Measurements from ENCODE around the gene CENPO.
A peak's percentile ranks its signal among the peaks of the same experiment; 100 is the strongest.
"Not testable (repeated sequence)": the region's sequence is repeated elsewhere in the genome, so short reads cannot be mapped to it uniquely, and the experiment has no call there.

Gene CENPO

GRCh38 chr2:24791452-24791851, 1.8 kb upstream of the CENPO start:
- DNase-seq = no peak

- no peak for DNase-seq
Measured at GRCh38 chr2:24792542-24792873, 717 bp upstream of the CENPO start.

GRCh38 chr2:24793761-24794435, 673 bp downstream of the CENPO start:
- DNase-seq = no peak

- no peak for DNase-seq
Measured at GRCh38 chr2:24797644-24798043, 4.4 kb downstream of the CENPO start.

GRCh38 chr2:24800487-24800886, 7.3 kb downstream of the CENPO start:
- not testable (repeated sequence) for DNase-seq

- not testable (repeated sequence) for DNase-seq
Measured at GRCh38 chr2:24805811-24806660, 12.8 kb downstream of the CENPO start.

GRCh38 chr2:24806661-24807036, 13.4 kb downstream of the CENPO start:
- no peak for DNase-seq

GRCh38 chr2:24809316-24810007, 16.2 kb downstream of the CENPO start:
- DNase-seq = no peak

GRCh38 chr2:24813691-24814137, 20.5 kb downstream of the CENPO start:
- no peak for DNase-seq

GRCh38 chr2:24814516-24814915, 21.3 kb downstream of the CENPO start:
- DNase-seq = peak; percentile 33

GRCh38 chr2:24815171-24815570, 21.9 kb downstream of the CENPO start:
- DNase-seq = no peak

GRCh38 chr2:24816404-24816803, 23.2 kb downstream of the CENPO start:
- DNase-seq = no peak

- no peak for DNase-seq
Measured at GRCh38 chr2:24816884-24817283, 23.7 kb downstream of the CENPO start.

GRCh38 chr2:24818721-24819167, 25.5 kb downstream of the CENPO start:
- DNase-seq = peak; percentile 53

GRCh38 chr2:24819442-24820174, 26.4 kb downstream of the CENPO start:
- DNase-seq = peak; percentile 50

- DNase-seq = peak; percentile 50
Measured at GRCh38 chr2:24820175-24820513, 26.9 kb downstream of the CENPO start.

- DNase-seq = peak; percentile 51
Measured at GRCh38 chr2:24820598-24821432, 27.6 kb downstream of the CENPO start.

- DNase-seq = peak; percentile 54
Measured at GRCh38 chr2:24821433-24821891, 28.2 kb downstream of the CENPO start.

- DNase-seq = peak; percentile 52
Measured at GRCh38 chr2:24822049-24822706, 29.0 kb downstream of the CENPO start.

- DNase-seq = peak; percentile 56
Measured at GRCh38 chr2:24824071-24824588, 30.9 kb downstream of the CENPO start.

Data from activated CD8-positive, alpha-beta memory T cell treated with anti-CD3 and anti-CD28 coated beads for 24 hours (primary cell).